IPS-18a (cell line): Measurements from ENCODE around the gene CDC26.
"Not testable (repeated sequence)": the region's sequence is repeated elsewhere in the genome, so short reads cannot be mapped to it uniquely, and the experiment has no call there.

ENCODE experiments used
- H3K27ac ChIP-seq: one replicate; pipeline ENCODE4 v1.5.1; 2013; ENCODE audit warnings: low read length
- H3K27me3 ChIP-seq: one replicate; pipeline ENCODE4 v1.6.1; 2013; ENCODE audit warnings: mild to moderate bottlenecking, low read length; ENCODE audit not compliant: control insufficient read depth, insufficient read depth
- H3K36me3 ChIP-seq: one replicate; pipeline ENCODE4 v1.6.1; 2013; ENCODE audit warnings: low read depth, low read length; ENCODE audit not compliant: control insufficient read depth
- H3K4me1 ChIP-seq: one replicate; pipeline ENCODE4 v1.6.1; 2013; ENCODE audit warnings: low read depth, low read length; ENCODE audit not compliant: control insufficient read depth
- H3K4me3 ChIP-seq: one replicate; pipeline ENCODE4 v1.5.1; 2013; ENCODE audit warnings: low read length
- H3K9ac ChIP-seq: one replicate; pipeline ENCODE4 v1.6.1; 2013; ENCODE audit warnings: mild to moderate bottlenecking, low read length, moderate library complexity
- H3K9me3 ChIP-seq: one replicate; pipeline ENCODE4 v1.6.1; 2013; ENCODE audit warnings: low read depth, low read length; ENCODE audit not compliant: control insufficient read depth

Gene CDC26

DNA sequence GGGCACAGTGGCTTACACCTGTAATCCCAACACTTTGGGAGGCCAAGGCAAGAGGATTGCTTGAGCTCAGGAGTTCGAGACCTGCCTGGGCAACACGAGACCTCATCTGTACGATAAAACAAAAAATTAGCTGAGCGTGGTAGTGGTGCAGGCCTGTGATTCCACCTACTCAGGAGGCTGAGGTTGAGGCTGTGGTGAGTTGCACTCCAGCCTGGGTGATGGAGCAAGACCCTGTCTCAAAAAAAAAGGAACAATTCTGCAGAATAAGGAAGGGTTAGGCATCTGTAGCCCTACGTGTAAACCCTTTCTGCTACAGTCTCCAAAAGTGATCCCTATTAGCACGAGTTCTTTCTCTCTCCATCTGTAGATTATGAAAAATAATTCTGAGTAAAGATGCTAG, 19.9 kb downstream of the CDC26 start:
- H3K4me3 ChIP-seq, result no peak overlapping the region
- H3K4me1 ChIP-seq, result no peaks in the 10 kb centered on the region
- no peak overlapping the region for H3K27ac ChIP-seq
- H3K36me3 ChIP-seq, result peaks cover 28% of the 10 kb centered on the region
- H3K9ac ChIP-seq, result no peak overlapping the region
- H3K27me3 ChIP-seq, result no peaks in the 10 kb centered on the region
- H3K9me3 ChIP-seq, result no peaks in the 10 kb centered on the region

DNA sequence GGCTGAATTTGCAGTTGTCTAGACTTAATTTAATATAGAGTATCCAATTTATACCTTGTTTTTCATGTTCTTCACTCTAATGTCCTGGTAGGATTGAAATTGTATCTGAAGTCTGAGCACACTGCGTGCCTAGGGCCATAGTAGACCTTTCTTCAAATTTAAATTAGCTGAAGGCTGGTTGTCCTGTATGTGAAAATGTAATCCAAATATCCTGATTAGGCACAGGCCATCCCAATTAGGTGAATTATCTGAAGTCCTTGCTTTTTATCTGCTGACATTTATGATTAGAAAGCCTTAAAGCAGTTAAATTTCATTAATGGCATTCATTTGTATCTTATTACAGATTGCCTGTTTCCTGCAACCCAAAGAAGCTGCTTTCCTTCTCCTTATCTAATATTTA, 20.4 kb downstream of the CDC26 start:
- Histone ChIP-seq H3K27ac (no peak overlapping the region), H3K4me3 (no peak overlapping the region), H3K9me3 (no peaks in the 10 kb centered on the region), H3K27me3 (no peaks in the 10 kb centered on the region), H3K9ac (no peak overlapping the region), H3K4me1 (no peaks in the 10 kb centered on the region), H3K36me3 (peaks cover 24% of the 10 kb centered on the region)

DNA sequence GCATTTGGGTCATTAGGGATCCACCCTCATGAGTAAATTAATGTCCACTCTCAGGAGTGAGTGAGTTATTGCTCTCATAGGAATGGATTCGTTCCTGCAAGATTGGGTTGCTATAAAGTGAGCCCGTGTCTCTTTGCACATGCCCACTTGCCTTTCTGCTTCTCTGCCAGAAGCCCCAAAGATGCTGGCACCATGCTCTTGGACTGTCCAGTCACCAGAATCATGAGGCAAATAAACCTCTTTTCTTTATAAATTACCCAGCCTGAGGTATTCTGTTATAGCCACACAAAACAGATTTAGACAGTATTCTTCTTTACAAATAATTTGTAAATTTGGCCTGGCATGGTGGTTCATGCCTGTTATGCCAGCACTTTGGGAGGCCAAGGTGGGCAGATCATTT, 24.6 kb downstream of the CDC26 start:
- Histone ChIP-seq H3K9me3 (no peaks in the 10 kb centered on the region), H3K36me3 (no peaks in the 10 kb centered on the region), H3K27ac (no peak overlapping the region), H3K9ac (no peak overlapping the region), H3K4me1 (no peaks in the 10 kb centered on the region), H3K4me3 (no peak overlapping the region), H3K27me3 (no peaks in the 10 kb centered on the region)

DNA sequence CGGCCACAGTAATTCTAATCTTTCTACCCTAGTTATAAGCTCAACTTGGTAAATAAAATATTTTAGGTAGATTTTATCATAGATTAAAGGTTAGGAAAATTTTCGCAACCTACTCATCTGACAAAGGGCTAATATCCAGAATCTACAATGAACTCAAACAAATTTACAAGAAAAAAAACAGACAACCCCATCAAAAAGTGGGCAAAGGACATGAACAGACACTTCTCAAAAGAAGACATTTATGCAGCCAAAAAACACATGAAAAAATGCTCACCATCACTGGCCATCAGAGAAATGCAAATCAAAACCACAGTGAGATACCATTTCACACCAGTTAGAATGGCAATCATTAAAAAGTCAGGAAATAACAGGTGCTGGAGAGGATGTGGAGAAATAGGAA, 25.7 kb downstream of the CDC26 start:
- not testable (repeated sequence) for H3K36me3 ChIP-seq, H3K27me3 ChIP-seq, H3K4me1 ChIP-seq, H3K9ac ChIP-seq, H3K4me3 ChIP-seq, H3K9me3 ChIP-seq, H3K27ac ChIP-seq

DNA sequence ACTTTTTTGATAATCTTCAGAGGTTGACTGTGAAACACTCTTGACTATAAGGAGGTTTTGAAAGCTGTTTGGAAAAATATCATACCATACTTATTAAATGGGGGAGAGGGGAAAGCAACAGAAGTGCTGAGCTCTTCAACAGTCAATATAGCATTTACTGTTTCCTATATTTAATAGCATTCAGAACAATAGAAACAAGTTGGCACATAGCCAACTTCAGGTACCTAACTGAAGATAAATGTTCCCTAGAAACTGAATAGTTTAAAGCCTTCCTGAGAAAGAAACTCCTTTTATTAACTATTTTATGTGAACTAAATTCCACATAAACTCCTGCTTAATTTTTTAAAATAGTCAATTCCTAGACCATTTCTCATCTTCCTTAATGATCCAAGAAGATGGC, 27.7 kb downstream of the CDC26 start:
- no peak overlapping the region for H3K4me3 ChIP-seq
- H3K9ac ChIP-seq, result no peak overlapping the region
- H3K27ac ChIP-seq, result no peak overlapping the region
- no peaks in the 10 kb centered on the region for H3K9me3 ChIP-seq
- no peaks in the 10 kb centered on the region for H3K36me3 ChIP-seq
- no peaks in the 10 kb centered on the region for H3K27me3 ChIP-seq
- no peaks in the 10 kb centered on the region for H3K4me1 ChIP-seq

DNA sequence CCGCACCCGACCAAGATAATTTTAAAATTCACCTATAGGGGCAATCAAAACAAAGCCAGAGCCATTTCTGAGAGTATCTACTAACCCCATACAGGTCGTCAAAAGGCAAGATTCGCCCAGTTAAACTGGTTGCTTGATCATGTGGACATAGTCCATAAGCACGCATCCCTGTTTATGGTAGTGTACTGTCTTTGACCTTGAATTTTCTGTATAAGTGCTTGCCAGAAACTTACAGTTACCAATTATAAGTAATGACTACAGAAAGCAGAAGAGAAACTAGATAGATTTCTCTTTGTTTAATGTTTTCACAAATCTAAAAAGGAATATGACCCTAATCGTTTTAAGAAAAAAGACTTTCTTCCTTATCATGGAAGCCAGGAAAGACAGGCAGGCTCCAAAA, 28.4 kb downstream of the CDC26 start:
- H3K9ac ChIP-seq, result no peak overlapping the region
- H3K36me3 ChIP-seq, result no peaks in the 10 kb centered on the region
- no peak overlapping the region for H3K27ac ChIP-seq
- no peaks in the 10 kb centered on the region for H3K27me3 ChIP-seq
- H3K9me3 ChIP-seq, result no peaks in the 10 kb centered on the region
- H3K4me1 ChIP-seq, result no peaks in the 10 kb centered on the region
- no peak overlapping the region for H3K4me3 ChIP-seq

DNA sequence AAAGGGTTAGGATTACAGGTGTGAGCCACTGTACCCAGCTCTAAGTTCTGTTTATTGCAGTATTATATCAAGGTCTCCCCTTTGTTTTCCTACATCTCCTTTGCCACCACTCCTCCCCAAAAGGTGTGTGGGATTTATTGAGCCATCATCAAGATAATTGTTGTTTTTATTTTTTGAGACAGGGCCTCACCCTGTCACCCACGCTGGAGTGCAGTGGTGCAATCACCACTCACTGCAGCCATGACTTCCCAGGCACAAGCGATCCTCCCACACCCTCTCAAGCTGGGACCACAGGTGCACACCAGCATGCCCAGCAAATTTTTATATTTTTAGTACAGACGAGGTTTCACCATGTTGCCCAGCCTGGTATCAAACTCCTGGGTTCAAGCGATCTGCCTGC, 29.5 kb downstream of the CDC26 start:
- Histone ChIP-seq H3K4me1 (no peaks in the 10 kb centered on the region), H3K9me3 (no peaks in the 10 kb centered on the region), H3K36me3 (no peaks in the 10 kb centered on the region), H3K4me3 (no peak overlapping the region), H3K9ac (no peak overlapping the region), H3K27ac (no peak overlapping the region), H3K27me3 (no peaks in the 10 kb centered on the region)

DNA sequence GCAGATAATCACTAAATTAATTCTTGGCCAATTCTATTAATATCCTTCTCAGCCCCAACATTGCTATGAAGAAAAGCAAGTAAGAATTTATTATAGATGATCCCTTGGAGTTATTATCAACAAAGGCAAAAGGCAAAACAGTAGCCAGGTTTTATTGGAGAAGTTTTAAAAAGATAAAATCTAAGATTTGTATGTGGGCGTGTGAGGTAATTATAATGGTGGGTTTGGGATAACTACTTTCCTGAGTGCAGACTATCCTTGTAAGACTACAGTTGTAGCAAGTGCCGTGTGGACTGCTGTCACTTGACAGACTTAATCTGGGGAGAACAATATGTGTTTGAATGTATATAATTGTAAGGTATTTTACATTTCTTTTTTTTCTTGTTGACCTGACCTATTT, 30.8 kb downstream of the CDC26 start:
- Histone ChIP-seq H3K9ac (no peak overlapping the region), H3K27ac (no peak overlapping the region), H3K27me3 (no peaks in the 10 kb centered on the region), H3K4me1 (no peaks in the 10 kb centered on the region), H3K9me3 (no peaks in the 10 kb centered on the region), H3K4me3 (no peak overlapping the region), H3K36me3 (no peaks in the 10 kb centered on the region)

DNA sequence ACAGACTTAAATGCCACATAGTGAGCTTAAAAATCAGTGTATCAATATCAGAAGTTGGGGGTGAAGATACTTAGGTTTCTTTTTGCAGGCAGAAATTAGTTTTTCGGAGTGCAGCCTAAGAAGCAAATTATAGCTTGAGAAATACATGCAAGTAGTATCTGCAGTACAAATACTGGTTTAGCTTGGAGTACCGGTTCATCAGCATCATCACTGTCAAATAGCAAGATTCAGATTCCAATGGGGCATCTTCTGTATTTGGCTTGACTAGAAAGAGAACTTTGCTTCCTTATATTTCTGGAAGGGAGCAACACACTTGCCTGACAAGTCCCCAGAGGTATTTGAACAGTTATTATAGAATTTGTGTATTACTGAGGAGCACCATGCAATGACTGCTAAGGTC, 34.2 kb downstream of the CDC26 start:
- H3K36me3 ChIP-seq, result no peaks in the 10 kb centered on the region
- H3K27ac ChIP-seq, result no peak overlapping the region
- H3K4me3 ChIP-seq, result no peak overlapping the region
- H3K9ac ChIP-seq, result no peak overlapping the region
- no peaks in the 10 kb centered on the region for H3K9me3 ChIP-seq
- no peaks in the 10 kb centered on the region for H3K27me3 ChIP-seq
- H3K4me1 ChIP-seq, result no peaks in the 10 kb centered on the region

DNA sequence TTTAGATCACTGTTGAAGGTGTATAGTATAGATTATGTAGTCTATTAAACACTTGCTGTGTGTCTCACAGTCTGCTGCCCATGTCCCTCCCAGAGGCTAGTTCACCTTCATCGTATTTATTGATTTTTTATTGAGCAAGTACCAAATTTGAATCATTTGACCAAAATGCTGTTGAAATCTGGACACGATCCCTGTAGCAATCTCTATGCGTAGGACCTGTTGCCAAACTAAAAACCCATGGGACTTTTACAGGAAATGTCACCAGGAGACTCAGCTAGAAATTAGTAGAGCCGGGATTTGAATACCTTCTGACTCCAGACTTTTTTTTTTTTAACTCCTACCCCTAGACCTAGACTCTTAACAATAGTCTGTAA, 36.5 kb downstream of the CDC26 start:
- Histone ChIP-seq H3K9ac (no peak overlapping the region), H3K36me3 (no peaks in the 10 kb centered on the region), H3K4me1 (no peaks in the 10 kb centered on the region), H3K27ac (no peak overlapping the region), H3K4me3 (no peak overlapping the region), H3K9me3 (no peaks in the 10 kb centered on the region), H3K27me3 (no peaks in the 10 kb centered on the region)

DNA sequence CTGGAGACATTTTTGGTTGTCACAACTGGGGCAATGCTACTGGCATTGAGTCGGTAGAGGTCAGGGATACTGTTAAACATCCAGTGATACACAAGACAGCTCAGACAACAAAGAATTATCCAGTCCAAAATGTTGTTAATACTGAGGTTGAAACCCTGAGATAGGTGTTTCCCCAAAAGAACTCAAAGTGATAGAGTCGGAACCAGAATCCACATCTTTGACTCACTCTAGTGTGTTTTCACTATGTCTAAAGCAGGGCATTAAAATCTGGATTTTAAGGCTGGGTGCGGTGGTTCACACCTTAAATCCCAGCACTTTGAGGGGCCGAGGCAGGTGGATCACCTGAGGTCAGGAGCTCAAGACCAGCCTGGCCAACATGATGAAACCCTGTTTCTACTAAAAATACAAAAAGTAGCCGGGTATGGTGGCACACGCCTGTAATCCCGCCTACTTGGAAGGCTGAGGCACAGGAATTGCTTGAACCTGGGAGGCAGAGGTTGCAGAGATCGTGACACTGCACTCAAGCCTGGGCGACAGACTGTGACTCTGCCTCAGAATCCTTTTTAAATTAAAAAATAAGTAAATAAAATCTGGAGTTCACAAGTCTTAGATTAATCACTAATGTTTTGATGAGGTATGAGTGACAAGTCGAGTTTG, 37.0 kb downstream of the CDC26 start:
- Histone ChIP-seq H3K36me3 (no peaks in the 10 kb centered on the region), H3K4me3 (no peak overlapping the region), H3K27ac (no peak overlapping the region), H3K27me3 (no peaks in the 10 kb centered on the region), H3K9me3 (no peaks in the 10 kb centered on the region), H3K4me1 (no peaks in the 10 kb centered on the region), H3K9ac (no peak overlapping the region)

DNA sequence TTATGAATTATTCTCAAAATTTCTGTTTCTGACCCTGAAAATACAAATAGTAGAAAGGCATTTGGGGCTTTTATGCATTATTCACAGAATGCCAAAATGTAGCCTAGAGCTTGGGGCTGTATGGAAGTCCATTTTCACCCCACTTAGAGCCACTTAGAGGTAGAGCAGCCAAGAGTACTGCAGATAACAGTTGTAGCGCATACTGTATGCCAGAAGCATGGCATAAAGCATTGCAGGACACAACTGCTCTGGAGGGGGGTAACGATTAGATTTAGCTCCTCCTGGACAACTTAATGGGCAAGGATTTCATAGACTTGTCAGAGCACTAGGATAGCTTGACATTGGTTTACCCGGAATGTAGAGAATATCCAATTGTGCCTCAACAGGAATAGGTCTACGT, 38.3 kb downstream of the CDC26 start:
- no peaks in the 10 kb centered on the region for H3K4me1 ChIP-seq
- no peak overlapping the region for H3K9ac ChIP-seq
- no peaks in the 10 kb centered on the region for H3K9me3 ChIP-seq
- no peak overlapping the region for H3K27ac ChIP-seq
- no peaks in the 10 kb centered on the region for H3K36me3 ChIP-seq
- H3K27me3 ChIP-seq, result no peaks in the 10 kb centered on the region
- no peak overlapping the region for H3K4me3 ChIP-seq
